ENCODE results near the gene CDCA3.

DNA sequence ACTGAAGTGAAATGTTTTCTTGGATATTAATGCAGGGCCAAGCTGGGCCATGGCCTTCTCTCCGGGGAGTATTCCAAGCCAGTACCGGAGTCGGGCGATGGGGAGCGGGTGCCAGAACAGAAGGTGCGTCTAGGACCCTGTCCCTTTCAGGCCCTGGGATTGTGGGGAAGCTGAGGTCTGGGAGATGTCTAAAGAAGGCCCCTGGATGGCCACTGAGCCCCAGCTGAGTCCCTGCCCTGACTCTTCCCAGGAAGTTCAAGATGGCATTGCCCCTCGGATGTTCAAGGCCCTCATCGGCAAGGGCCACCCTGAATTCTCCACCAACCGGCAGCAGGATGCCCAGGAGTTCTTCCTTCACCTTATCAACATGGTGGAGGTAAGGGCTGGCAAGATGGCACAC is 9.0 kb upstream of the CDCA3 start:
- no peak for TF ChIP-seq POLR2A (IDR thresholded peaks at IDR 0.05)
- TF ChIP-seq, protein P1, sequence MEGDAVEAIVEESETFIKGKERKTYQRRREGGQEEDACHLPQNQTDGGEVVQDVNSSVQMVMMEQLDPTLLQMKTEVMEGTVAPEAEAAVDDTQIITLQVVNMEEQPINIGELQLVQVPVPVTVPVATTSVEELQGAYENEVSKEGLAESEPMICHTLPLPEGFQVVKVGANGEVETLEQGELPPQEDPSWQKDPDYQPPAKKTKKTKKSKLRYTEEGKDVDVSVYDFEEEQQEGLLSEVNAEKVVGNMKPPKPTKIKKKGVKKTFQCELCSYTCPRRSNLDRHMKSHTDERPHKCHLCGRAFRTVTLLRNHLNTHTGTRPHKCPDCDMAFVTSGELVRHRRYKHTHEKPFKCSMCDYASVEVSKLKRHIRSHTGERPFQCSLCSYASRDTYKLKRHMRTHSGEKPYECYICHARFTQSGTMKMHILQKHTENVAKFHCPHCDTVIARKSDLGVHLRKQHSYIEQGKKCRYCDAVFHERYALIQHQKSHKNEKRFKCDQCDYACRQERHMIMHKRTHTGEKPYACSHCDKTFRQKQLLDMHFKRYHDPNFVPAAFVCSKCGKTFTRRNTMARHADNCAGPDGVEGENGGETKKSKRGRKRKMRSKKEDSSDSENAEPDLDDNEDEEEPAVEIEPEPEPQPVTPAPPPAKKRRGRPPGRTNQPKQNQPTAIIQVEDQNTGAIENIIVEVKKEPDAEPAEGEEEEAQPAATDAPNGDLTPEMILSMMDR (IDR thresholded peaks at IDR 0.05), result no peak
